ENCODE measurements around the gene ZNF586. TPM values are rescaled to one million over a fixed set of nuclear protein-coding genes. Genes with fewer than 3 reads are reported as not detected.

ZNF586 gene
- total RNA-seq, 4 donors from 2014 or later = 20.6 to 47.4 (median 26.8) TPM

DNA sequence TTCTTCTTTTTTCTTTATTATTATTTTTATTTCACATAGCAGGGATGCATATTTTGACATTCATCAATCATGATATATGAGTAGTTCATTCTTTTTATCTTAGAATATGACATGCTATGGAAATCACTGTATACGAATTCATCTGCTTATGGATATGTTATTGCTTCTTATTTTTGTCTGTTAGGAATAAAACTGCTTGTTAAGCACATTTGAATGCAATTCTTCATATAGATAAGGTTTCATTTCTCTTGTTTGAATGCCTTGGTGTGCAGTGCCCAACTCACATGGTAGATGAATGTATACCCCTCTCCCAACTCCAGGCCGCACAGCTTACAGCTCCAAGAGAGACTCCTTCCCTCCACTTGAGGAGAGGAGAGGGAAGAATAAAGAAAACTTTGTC is 11.5 kb upstream of the ZNF586 start:
- peaks cover 88% of the 10 kb centered on the region for H3K36me3 ChIP-seq
- 94% methylated on average over 2 of the region's 2 CpGs for WGBS
- H3K27me3 ChIP-seq = no peaks in the 10 kb centered on the region
- no peaks in the 10 kb centered on the region for H3K4me1 ChIP-seq
- H3K4me3 ChIP-seq = no peak overlapping the region
- no peak overlapping the region for H3K27ac ChIP-seq
- TF ChIP-seq POLR2AphosphoS5 (IDR thresholded peaks at IDR 0.05) (no peak), POLR2A (IDR thresholded peaks at IDR 0.05) (no peak)
- peaks cover 47% of the 10 kb centered on the region for H3K9me3 ChIP-seq
- DNase-seq (ENCODE audit: low spot score in 2 of 2) = no peak

DNA sequence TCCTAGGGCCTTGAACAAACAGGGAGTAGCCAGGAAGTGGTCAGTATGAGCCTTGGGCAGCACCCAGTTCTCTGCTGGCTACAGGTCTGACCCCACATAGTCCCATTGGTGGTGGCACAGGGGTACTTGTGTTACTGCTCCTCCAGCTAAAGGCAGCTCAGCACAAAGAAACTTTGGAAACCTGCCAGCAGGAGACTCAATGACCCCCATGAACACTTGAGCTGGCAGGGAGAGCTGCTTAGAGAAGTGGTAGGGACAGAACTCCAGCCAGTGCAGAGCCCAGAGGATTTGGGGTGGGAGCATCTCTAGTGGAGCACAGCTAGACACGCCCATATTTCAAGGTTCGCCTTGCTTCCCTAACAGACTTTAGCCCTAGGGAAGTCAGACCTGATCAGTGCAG is 10.4 kb upstream of the ZNF586 start:
- no peak overlapping the region for H3K27ac ChIP-seq
- no peak overlapping the region for H3K4me3 ChIP-seq
- H3K9me3 ChIP-seq = peaks cover 42% of the 10 kb centered on the region
- no peaks in the 10 kb centered on the region for H3K27me3 ChIP-seq
- DNase-seq (ENCODE audit: low spot score in 2 of 2) = no peak
- H3K36me3 ChIP-seq = peaks cover 84% of the 10 kb centered on the region
- WGBS = 100% methylated on average over 2 of the region's 2 CpGs
- no peak for TF ChIP-seq EP300 (IDR thresholded peaks at IDR 0.05)
- no peak for TF ChIP-seq POLR2AphosphoS5 (IDR thresholded peaks at IDR 0.05)
- TF ChIP-seq, protein P1, sequence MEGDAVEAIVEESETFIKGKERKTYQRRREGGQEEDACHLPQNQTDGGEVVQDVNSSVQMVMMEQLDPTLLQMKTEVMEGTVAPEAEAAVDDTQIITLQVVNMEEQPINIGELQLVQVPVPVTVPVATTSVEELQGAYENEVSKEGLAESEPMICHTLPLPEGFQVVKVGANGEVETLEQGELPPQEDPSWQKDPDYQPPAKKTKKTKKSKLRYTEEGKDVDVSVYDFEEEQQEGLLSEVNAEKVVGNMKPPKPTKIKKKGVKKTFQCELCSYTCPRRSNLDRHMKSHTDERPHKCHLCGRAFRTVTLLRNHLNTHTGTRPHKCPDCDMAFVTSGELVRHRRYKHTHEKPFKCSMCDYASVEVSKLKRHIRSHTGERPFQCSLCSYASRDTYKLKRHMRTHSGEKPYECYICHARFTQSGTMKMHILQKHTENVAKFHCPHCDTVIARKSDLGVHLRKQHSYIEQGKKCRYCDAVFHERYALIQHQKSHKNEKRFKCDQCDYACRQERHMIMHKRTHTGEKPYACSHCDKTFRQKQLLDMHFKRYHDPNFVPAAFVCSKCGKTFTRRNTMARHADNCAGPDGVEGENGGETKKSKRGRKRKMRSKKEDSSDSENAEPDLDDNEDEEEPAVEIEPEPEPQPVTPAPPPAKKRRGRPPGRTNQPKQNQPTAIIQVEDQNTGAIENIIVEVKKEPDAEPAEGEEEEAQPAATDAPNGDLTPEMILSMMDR (IDR thresholded peaks at IDR 0.05) = no peak
- no peak for TF ChIP-seq POLR2A (IDR thresholded peaks at IDR 0.05)
- H3K4me1 ChIP-seq = no peaks in the 10 kb centered on the region

- no peak for DNase-seq (ENCODE audit: low spot score in 2 of 2)
- H3K4me3 ChIP-seq = no peak overlapping the region
- no peaks in the 10 kb centered on the region for H3K27me3 ChIP-seq
- TF ChIP-seq, protein P1 (IDR thresholded peaks at IDR 0.05) = no peak
- TF ChIP-seq EP300 (IDR thresholded peaks at IDR 0.05) (no peak), POLR2AphosphoS5 (IDR thresholded peaks at IDR 0.05) (no peak), POLR2A (IDR thresholded peaks at IDR 0.05) (no peak)
- peaks cover 32% of the 10 kb centered on the region for H3K36me3 ChIP-seq
- H3K9me3 ChIP-seq = peaks cover 5% of the 10 kb centered on the region
- WGBS = 98% methylated on average over 4 of the region's 4 CpGs
- peaks cover 17% of the 10 kb centered on the region for H3K4me1 ChIP-seq
- H3K27ac ChIP-seq = no peak overlapping the region
Observed at GRCh38 chr19:57771417-57771816, 1.9 kb downstream of the ZNF586 start.

GRCh38 chr19:57773488-57773887 is 4.0 kb downstream of the ZNF586 start:
- Histone ChIP-seq H3K27ac (no peak overlapping the region), H3K36me3 (peaks cover 53% of the 10 kb centered on the region), H3K27me3 (no peaks in the 10 kb centered on the region), H3K4me1 (peaks cover 17% of the 10 kb centered on the region), H3K9me3 (peaks cover 19% of the 10 kb centered on the region), H3K4me3 (no peak overlapping the region)
- WGBS = 91% methylated on average over 2 of the region's 3 CpGs
- no peak for DNase-seq (ENCODE audit: low spot score in 2 of 2)
- TF ChIP-seq POLR2AphosphoS5 (IDR thresholded peaks at IDR 0.05) (no peak), EP300 (IDR thresholded peaks at IDR 0.05) (no peak), POLR2A (IDR thresholded peaks at IDR 0.05) (no peak)
- TF ChIP-seq, protein P1 (IDR thresholded peaks at IDR 0.05) = no peak

DNA sequence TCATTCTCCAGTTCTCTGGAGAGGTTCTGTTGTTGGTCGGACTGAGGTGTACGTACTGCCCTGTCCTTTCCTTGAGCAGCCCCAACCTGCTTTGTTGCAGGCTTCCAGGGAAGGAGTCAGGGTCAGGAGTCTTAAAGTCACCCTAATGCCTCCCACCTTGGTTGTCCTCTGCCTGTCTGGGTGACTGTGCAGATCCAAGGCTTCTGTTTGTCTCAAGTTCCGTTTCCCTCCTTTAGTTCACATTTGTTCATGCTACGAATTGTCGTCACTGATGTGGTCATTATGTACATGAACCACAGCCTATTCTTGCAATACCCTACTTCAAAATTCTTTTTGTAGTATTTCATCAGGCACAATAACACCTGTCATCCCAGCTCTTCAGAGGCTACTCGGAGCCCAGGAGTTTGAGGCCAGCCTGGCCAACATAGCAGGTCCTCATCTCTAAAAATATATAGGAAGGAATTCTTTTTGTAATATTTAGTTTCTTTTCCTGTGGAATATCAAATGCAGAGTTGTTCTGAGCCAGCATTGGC is 7.4 kb downstream of the ZNF586 start:
- Histone ChIP-seq H3K9me3 (peaks cover 38% of the 10 kb centered on the region), H3K36me3 (peaks cover 76% of the 10 kb centered on the region), H3K27me3 (no peaks in the 10 kb centered on the region), H3K4me1 (no peaks in the 10 kb centered on the region), H3K27ac (no peak overlapping the region), H3K4me3 (no peak overlapping the region)
- WGBS = 90% methylated on average over 6 of the region's 6 CpGs
- no peak for DNase-seq (ENCODE audit: low spot score in 2 of 2)
- TF ChIP-seq, protein P1 (IDR thresholded peaks at IDR 0.05) = no peak
- TF ChIP-seq POLR2A (IDR thresholded peaks at IDR 0.05) (no peak), EP300 (IDR thresholded peaks at IDR 0.05) (no peak), POLR2AphosphoS5 (IDR thresholded peaks at IDR 0.05) (no peak)

- TF ChIP-seq, protein P1 (IDR thresholded peaks at IDR 0.05) = no peak
- no peak for TF ChIP-seq POLR2AphosphoS5 (IDR thresholded peaks at IDR 0.05)
- no peak for TF ChIP-seq POLR2A (IDR thresholded peaks at IDR 0.05)
- TF ChIP-seq EP300 (IDR thresholded peaks at IDR 0.05) = no peak
- Histone ChIP-seq H3K27me3 (no peaks in the 10 kb centered on the region), H3K4me3 (no peak overlapping the region), H3K4me1 (no peaks in the 10 kb centered on the region), H3K27ac (no peak overlapping the region), H3K9me3 (peaks cover 41% of the 10 kb centered on the region), H3K36me3 (peaks cover 68% of the 10 kb centered on the region)
- WGBS = 100% methylated on average over 4 of the region's 4 CpGs
- no peak for DNase-seq (ENCODE audit: low spot score in 2 of 2)
Observed at GRCh38 chr19:57778336-57778735, 8.9 kb downstream of the ZNF586 start.
